Measurements from ENCODE around the gene TMEM247.

DNA sequence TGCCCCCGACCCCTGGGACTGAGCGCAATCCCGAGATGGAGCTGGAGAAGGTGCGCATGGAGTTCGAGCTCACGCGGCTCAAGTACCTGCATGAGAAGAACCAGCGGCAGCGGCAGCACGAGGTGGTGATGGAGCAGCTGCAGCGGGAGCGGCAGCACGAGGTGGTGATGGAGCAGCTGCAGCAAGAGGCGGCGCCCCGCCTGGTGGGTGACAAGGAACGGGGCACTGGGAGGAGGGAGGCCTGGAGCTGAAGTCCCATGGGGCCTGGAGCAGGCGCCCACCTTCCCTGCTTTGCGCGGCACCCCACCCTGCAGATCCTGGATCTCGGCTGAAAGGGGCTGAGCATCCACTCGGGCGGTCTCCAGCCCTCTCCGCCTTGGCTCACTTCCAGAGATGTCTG lies 1.2 kb downstream of the TMEM247 start:
- TF ChIP-seq CTCF (conservative IDR thresholded peaks at IDR 0.05) (no peak), EZH2 (IDR thresholded peaks at IDR 0.05; ENCODE audit: low read depth) (no peak)

Measured in PC-9 (cell line).